DMS 273 (cell line): ENCODE results near the gene GRIK2.

Experiments
- DNase-seq: peaks from one replicate; lab custom pipeline; 2025; ENCODE audit not compliant: unreplicated experiment; lab: John Stamatoyannopoulos, UW

Gene GRIK2

DNA sequence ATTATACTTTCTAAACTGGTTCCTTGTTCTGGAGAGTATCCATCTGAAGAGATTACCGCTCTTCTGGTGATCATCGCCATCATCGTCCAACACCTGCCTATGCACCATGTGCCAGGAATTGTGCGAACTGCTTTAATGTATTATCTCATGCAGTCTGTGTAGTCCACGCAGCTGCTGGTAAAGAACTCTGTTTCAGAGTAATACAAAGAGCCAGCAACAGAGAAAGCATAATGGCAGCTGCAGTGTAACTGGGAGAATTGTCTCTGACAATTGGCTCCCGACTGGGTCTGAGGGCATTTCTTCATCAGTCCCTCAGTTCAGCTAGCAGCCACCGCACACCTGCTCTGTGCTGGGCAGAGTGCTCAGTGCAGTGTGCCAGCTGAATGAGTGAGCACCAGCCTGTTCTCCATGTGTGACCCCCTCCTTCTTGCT, 383.4 kb downstream of the GRIK2 start:
- no peak for DNase-seq

DNA sequence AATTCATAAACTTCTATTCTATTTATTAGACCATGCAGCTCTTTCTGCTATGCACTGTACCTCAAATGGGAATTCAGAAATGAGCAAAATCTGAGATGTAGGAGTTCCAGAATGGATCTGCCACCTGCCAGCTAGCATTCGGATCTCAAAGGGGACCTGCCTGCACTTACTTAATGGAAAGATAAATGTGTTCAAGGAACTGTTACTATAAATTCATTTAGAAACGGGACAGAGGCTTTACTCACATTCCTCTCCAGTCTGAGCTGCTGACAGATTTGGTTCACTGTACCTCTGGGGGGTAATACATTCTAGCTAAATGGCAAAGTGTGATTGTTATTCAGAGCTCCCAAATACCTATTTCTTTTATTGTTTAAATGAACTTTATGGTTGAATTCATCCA, 384.1 kb downstream of the GRIK2 start:
- no peak for DNase-seq

GRCh38 chr6:101779051-101779844, 385.7 kb downstream of the GRIK2 start:
- no peak for DNase-seq

DNA sequence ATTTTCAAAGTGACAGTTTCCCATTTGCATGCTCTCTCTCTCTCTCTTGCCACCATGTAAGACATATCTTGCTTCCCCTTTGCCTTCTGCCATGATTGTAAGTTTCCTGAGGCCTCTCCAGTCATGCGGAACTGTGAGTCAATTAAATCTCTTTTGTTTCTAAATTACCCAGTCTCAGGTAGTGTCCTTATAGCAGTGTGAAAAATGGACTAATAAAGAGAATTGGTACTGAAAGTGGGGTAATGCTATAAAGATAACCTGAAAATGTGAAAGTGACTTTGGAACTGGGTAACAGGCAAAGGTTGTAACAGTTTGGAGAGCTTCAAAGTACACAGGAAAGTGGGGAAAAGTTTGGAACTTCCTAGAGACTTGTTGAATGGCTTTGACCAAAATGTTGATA, 389.8 kb downstream of the GRIK2 start:
- no peak for DNase-seq

DNA sequence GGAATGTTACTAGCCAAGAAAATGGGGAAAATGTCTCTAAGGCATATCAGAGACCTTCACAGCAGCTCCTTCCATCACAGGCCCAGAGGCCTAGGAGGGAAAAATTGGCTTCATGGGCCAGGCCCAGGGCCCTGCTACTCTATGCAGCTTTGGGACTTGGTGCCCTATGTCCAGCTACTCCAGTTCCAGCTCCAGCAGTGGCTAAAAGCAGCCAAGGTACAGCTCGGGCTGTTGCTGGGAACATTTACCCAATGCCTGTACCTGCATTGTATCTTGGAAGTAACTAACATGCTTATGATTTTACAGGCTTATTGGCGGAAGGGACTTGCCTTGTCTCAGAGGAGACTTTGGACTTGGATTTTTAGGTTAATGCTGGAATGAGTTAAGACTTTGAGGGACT, 390.6 kb downstream of the GRIK2 start:
- no peak for DNase-seq

DNA sequence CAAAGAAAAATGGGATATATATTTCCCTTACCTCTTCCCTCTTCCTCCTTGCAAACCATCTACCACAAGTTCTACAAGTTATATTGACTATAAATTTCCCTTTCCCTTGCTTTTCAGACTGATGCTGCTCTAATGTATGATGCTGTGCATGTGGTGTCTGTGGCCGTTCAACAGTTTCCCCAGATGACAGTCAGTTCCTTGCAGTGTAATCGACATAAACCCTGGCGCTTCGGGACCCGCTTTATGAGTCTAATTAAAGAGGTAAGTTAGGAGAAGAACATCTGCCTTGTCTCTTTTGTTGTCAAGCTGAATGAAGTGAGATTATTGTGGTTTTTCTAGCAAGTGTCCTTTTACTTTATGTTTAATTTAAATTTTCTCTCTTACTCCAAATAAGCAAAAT, 406.0 kb downstream of the GRIK2 start:
- no peak for DNase-seq

DNA sequence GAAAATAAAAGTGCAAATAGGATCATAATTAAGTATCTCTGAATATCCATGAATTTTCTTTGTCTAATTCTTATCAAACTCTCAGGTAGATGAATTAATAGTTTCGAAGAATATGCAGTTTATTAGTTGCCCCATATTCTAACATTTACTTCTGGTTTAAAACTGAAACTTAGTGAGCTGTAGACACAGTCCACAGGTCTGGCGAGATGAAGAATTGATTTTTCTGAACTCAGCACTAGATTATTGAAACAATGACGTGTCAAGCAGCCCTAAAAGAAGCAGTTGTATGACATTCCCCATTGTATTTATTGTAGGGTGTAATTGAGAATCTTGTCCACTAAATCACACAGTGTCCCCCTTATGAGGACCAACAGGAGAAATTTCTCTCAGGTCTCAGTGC, 407.1 kb downstream of the GRIK2 start:
- no peak for DNase-seq

DNA sequence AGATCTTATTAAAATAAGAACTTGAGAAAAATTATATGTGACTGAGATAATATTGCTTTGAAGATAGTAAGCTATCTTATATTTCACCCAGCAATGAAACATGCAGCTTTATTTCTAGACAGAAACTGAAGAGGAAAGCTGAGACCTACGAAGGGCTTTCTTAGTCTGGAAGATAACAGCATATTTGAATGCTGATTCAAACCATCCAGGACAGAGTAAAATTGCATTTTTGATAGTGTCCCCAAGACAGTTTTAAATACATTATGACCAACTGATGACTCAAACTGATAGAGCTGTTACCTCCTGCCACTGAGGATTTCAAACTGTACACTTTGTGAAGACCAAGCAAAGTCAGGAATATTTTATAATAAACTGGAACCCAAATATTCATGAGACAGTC, 409.6 kb downstream of the GRIK2 start:
- no peak for DNase-seq

GRCh38 chr6:101806241-101806640, 412.7 kb downstream of the GRIK2 start:
- DNase-seq = no peak

DNA sequence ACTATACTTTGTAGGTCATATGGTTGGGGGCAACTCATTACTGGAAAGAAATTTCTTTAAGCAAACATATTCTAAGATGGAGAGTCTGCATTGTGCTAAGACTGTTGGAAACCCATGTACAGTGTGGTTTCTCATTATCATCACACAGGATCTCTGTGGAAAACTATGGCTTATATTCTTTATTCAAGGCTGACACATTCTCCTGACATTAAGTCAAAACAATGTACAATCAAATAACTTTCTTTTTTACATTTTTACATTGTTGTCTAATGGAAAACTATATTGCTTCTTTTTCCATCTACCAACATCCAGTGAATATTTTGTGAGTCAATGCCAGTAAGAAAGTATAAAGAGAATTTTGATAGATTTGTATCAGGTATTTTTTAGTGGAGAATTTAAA, 417.6 kb downstream of the GRIK2 start:
- DNase-seq = no peak

- no peak for DNase-seq
Measured at GRCh38 chr6:101816716-101817115, 423.2 kb downstream of the GRIK2 start.

DNA sequence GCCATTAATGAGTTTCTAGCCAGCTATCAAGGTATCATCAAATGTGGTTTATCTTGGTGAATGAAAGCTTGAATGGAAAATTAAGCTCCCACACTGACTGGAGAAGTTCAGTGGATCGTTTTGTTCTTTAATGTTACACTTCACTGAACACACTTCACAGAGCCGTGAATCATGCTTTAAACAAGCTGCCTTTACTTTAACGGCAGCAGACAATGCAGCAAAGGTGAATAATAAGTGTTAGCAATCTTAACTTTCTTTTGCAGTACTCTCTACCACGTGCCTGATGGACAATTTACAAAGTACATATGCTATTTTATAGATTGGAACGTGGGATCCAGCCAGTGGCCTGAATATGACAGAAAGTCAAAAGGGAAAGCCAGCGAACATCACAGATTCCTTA, 424.5 kb downstream of the GRIK2 start:
- no peak for DNase-seq

DNA sequence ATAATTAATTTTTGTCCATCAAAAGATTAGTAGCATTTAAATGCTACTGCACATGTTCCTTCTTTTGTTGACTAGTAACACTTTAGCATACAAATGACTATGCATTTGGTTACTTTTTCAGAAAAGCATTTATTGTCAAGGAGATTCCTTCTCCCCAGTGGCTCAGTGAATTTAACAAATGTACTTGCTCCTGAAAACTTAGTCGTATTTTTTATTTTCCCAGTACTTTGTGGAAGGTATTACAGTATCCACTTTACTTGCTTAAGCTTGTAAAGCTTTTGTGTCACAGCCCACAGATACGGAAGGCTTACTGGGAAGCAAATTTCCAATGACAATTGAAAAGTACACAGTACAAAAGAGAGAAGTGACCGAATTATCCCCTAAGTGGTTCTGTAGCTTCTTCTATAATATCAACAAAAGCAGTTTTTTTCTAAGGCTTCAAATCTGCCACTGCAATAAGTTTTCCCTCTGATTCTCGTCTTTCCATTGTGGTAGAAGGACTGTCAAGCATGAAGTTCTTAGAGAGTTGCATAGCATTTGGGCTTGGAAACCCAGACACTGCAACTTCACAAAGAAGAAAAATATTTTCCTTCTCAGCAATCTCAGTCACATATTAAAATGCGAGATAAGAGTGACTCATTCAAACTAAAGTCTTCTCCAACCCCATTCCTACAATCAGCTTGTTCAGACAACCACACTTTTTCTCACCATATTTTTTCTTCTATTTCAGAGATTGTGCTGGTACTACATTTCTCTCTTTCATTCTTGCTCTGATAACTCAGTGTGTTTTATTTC, 431.2 kb downstream of the GRIK2 start:
- no peak for DNase-seq

DNA sequence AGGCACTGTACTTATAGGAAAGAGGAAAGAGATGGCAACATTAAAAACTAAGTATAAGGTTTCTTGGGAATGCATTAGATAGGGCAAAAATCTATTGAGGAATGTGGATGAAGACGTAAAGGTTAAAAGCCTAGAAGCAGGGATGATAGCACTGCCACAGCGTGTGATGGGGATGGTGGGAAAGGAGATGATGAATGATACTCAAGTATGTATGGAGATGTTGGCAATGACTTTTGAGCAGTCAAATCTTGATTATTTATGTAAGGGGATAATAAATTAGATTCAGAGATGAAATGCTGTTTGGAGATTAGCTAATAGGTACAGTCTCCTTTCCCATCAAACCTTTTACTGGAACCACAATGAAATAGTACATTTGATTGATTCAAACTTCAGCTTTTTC, 432.8 kb downstream of the GRIK2 start:
- no peak for DNase-seq

DNA sequence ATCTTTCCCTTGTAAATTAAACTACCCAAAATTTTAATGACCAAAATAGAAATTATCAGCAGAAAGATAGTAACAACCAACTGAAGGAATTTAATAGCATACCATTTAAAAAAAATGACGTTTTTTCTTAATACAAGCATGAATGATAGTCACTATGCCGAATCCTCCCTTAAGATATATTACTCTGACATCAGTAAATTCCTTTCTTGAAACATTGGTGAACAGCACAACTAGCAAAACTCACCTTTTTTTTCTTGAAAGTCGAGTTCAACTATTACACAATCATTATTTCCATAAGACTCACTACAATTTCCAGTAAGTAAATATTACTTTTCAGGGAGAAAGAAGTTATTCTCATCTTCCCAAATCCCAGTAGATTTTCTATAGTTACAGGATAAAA, 433.2 kb downstream of the GRIK2 start:
- DNase-seq = no peak

- peak; percentile 2 for DNase-seq
Measured at GRCh38 chr6:101830501-101831031, 437.1 kb downstream of the GRIK2 start.

- DNase-seq = peak; percentile 79
Measured at GRCh38 chr6:101832371-101832770, 438.9 kb downstream of the GRIK2 start.

GRCh38 chr6:101840100-101840499, 446.6 kb downstream of the GRIK2 start:
- no peak for DNase-seq

DNA sequence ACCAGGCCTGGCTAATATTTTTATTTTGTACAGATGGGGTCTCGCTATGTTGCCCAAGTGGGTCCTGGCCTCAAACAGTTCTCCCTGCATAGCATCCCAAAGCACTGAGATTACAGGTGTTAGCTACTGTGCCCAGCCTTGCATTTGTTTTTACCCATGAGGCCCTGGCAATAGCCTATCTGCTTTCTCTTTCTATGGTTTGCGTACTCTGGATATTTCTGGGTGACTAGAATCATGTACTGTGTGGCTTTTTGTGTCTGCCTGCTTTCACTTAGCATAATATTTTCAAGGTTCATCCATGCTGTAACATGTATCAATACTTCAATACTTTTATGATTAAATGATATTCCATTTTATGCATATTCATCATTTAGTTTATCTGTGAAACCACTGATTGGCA, 451.7 kb downstream of the GRIK2 start:
- DNase-seq = no peak

DNA sequence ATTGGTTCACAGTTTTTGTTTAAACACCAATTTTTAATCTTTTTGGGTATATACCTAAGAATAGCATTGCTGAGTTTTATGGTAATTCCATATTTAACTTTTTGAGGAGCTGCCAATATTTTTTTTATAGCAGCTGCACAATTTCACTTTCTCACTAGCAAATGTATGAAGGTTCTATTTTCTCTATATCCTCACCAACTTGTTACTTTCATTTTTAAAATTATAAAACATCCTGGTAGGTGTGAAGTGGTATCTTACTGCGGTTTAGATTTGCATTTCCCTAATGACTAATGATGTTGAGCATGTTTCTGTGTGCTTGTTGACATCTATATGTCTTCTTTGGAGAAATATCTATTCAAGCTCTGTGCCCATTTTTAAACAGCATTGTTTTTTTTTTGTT, 452.1 kb downstream of the GRIK2 start:
- DNase-seq = no peak

DNA sequence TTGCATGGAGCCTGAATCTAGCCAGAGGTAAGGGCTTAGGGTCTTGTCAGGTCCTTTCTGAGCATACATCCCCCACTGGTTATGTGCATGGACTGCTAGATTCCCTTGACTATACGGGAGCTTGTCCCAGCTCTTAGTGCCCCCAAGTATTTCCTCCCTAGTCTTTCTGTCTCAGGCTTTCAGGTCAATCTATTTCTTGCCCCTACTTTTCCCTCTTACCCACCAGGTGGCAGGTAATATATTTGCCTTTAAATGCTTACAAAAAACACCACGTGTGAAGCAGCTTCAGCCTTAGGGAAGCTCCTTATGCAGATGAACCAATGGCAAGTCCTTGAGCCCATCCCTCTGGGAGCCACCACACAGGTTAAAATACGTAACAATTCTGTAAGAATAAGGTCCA, 454.2 kb downstream of the GRIK2 start:
- DNase-seq = no peak

DNA sequence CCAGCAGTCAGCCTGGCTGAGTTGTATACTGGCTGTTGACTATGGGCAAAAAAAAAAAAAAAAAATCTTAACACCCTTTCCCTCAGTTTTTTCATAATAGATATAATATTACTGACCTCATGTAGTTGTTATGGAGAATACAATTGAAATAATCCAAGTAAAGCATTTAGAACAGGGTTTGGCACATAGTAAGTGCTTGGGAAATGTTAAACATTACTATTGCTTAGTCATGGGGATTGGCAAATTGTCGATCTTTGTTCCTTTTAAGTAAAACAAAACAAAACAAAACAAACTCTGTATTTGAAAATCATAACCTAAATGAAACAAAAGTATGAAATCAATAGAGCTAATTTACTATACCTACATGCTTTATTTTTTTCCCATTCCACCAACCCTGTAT, 458.4 kb downstream of the GRIK2 start:
- no peak for DNase-seq
